Stimulated activated CD8-positive, alpha-beta memory T cell treated with anti-CD3 and anti-CD28 coated beads, Interleukin-15, amount 100 ng/mL, for 1 hour (primary cell): Measurements from ENCODE around the gene CEP44.
"Not testable (repeated sequence)": the region's sequence is repeated elsewhere in the genome, so short reads cannot be mapped to it uniquely, and the experiment has no call there.

Source experiments
- DNase-seq: peaks from one replicate; pipeline ENCODE4 v3.0.0-alpha.2; 2020; ENCODE audit warnings: low read depth

The CEP44 gene

GRCh38 chr4:174279433-174280155, 4.1 kb upstream of the CEP44 start:
- DNase-seq = no peak

- DNase-seq = no peak
These were observed 2.5 kb upstream of the CEP44 start for GRCh38 chr4:174281182-174281737.

GRCh38 chr4:174281901-174282300, 1.8 kb upstream of the CEP44 start:
- DNase-seq = no peak

GRCh38 chr4:174282836-174283506, 740 bp upstream of the CEP44 start:
- DNase-seq = peak; percentile 53

GRCh38 chr4:174284487-174284886, 776 bp downstream of the CEP44 start:
- DNase-seq = no peak

- DNase-seq = no peak
These were observed 3.2 kb downstream of the CEP44 start for GRCh38 chr4:174286870-174287269.

GRCh38 chr4:174292473-174292872, 8.8 kb downstream of the CEP44 start:
- DNase-seq = no peak

GRCh38 chr4:174294641-174295040, 10.9 kb downstream of the CEP44 start:
- not testable (repeated sequence) for DNase-seq

- DNase-seq = not testable (repeated sequence)
These were observed 11.4 kb downstream of the CEP44 start for GRCh38 chr4:174295142-174295541.

- DNase-seq = no peak
These were observed 20.0 kb downstream of the CEP44 start for GRCh38 chr4:174303687-174304086.

- no peak for DNase-seq
These were observed 21.0 kb downstream of the CEP44 start for GRCh38 chr4:174304664-174305063.

- no peak for DNase-seq
These were observed 22.2 kb downstream of the CEP44 start for GRCh38 chr4:174305961-174306360.

GRCh38 chr4:174307694-174308093, 24.0 kb downstream of the CEP44 start:
- DNase-seq = no peak

GRCh38 chr4:174312993-174313392, 29.3 kb downstream of the CEP44 start:
- DNase-seq = no peak

- DNase-seq = no peak
These were observed 30.6 kb downstream of the CEP44 start for GRCh38 chr4:174314274-174314673.

- DNase-seq = no peak
These were observed 31.1 kb downstream of the CEP44 start for GRCh38 chr4:174314770-174315169.

GRCh38 chr4:174316546-174316945, 32.8 kb downstream of the CEP44 start:
- DNase-seq = no peak

GRCh38 chr4:174316954-174317353, 33.2 kb downstream of the CEP44 start:
- no peak for DNase-seq

- DNase-seq = no peak
These were observed 33.8 kb downstream of the CEP44 start for GRCh38 chr4:174317531-174317930.

GRCh38 chr4:174318829-174319764, 35.4 kb downstream of the CEP44 start:
- DNase-seq = no peak

GRCh38 chr4:174320494-174321199, 36.9 kb downstream of the CEP44 start:
- no peak for DNase-seq

- DNase-seq = no peak
These were observed 40.5 kb downstream of the CEP44 start for GRCh38 chr4:174324236-174324635.
